GM19324 (cell line): ENCODE data around the gene CHRND.
"Not testable (repeated sequence)": the region's sequence is repeated elsewhere in the genome, so short reads cannot be mapped to it uniquely, and the experiment has no call there.

Source experiments
- ATAC-seq: cut with Tn5 transposase; IDR thresholded peaks from one replicate; pipeline ENCODE4 v1.9.1; 2021; ENCODE audit warnings: mild to moderate bottlenecking, moderate library complexity; ENCODE audit not compliant: unreplicated experiment, low FRiP score

Gene CHRND

DNA sequence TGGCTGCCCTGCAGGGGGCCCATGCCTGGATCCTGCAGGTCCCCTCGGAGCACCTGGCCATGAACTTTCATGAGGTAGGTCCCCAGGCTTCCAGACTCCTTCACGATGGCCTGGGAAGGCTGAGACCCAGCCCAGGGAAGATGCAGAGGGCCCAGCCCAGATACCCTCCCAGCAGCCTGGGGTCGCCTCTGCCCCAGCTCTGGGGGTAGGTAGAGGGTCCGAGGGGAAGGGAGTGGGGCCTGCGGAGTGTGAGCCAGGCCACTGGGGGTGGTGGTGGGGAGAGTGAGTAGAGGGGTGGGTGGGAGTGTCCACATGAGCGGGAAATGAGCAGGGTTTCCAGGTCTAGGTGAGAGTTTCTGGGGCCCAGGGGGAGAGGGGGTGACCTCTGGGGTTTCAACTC, 1.2 kb upstream of the CHRND start:
- no peak for ATAC-seq

DNA sequence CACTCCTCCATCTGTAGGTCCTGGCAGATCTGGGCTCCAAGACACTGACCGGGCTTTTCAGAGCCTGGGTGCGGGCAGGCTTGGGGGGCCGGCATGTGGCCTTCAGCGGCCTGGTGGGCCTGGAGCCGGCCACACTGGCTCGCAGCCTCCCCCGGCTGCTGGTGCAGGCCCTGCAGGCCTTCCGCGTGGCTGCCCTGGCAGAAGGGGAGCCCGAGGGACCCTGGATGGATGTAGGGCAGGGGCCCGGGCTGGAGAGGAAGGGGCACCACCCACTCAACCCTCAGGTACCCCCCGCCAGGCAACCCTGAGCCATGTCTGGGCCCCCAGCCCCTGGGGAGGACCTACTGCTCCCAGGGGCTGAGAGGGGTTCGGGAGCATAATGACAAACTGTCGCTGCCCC, 761 bp upstream of the CHRND start:
- ATAC-seq: no peak

DNA sequence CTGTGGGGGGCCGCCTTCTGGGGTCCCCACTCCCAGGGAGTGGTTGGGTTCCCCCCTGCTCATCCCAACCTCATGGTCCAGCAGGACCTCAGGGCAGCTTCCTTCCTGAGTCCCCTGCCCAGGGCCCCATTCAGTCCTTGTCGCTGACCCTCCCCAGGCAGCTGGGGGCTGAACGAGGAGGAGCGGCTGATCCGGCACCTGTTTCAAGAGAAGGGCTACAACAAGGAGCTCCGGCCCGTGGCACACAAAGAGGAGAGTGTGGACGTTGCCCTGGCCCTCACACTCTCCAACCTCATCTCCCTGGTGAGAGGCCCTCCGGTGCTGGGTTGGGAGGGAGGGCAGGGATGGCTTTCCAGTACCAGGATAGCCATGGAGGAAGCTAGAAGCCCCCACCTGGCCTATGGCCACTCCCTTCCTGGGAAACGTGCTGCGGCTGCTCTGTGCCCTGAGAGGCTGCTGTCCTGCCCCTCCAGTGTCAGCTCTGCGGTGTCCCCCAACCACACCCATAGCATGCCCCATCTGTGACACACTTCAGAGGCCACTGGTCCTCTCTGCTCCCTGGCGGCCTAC, 497 bp downstream of the CHRND start:
- ATAC-seq: no peak

DNA sequence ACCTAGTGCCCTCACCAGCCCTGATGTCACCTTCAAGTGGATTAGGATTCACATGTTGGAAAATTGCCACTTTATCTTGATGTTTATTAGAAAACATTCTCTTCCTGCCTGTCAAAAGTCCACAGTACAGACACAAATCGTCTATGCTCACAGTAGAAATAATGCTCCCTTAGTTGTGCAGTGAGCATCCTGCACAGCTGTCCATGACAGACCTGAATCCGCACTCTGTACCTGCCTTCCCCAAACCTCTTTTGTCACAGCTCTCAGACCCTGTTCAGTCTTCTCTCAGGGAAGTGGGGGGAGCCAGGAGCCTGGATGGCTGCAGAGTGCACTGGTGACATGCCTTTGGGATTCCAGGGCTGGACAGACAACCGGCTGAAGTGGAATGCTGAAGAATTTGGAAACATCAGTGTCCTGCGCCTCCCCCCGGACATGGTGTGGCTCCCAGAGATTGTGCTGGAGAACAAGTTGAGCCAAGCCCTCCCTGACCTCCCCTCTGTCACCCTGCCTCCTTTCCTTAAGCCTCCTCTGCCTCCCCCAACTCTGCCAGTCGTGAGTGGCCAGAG, 2.0 kb downstream of the CHRND start:
- ATAC-seq: no peak

DNA sequence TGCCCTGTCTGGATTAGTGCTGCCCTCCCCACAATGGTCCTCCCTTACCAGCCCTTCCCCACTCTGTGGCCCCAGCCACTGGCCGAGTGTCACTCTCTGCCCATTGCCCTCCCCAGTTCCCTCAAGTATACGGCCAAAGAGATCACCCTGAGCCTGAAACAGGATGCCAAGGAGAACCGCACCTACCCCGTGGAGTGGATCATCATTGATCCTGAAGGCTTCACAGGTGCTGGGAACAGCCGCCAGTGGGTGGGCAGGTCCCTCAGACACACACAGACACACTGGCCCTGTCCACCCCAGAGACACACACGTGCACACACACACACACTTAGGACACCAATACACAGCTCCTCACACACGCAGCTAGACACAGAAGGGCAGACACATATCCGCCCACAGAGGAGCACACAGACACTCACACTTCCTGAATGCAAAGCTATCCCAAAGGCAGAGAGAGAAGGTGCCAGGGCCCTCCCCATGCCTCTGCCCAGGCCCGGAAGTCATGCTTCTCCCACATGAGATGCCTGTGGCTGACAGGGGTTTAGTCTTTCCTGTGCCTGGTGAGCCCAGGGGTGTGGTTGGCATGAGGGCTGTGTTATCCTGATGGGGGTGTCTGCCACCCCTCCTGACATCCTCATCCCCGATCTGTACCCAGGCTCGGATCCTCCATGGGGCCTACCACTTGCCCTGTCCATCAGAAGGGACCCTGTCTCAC, 2.9 kb downstream of the CHRND start:
- no peak for ATAC-seq

DNA sequence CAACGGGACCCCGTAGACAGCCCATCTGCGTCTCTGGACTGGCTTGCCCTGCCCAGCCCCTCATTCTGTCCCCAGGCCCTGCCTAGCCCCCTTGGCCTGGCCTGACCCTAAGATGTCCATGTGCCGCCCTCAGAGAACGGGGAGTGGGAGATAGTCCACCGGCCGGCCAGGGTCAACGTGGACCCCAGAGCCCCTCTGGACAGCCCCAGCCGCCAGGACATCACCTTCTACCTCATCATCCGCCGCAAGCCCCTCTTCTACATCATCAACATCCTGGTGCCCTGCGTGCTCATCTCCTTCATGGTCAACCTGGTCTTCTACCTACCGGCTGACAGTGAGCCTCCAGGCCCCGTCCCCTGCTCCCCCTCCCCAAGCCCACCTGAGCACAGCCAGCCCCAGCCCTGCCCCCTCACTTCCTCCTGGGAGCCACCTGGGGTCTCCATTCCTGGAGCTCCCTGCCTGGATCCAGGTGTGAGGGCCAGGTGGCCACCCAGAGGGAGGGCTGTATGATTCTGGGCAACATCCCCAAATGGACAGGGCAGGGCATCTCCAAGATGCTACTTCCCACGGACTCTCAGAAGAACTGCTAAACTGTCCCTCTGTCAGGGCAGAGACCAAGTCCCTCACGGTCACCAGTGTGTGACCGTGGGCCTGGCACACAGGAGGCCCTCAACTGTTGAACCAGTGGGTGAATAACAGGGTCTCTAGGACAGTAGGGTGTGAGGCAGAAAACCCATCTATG, 4.0 kb downstream of the CHRND start:
- no peak for ATAC-seq

DNA sequence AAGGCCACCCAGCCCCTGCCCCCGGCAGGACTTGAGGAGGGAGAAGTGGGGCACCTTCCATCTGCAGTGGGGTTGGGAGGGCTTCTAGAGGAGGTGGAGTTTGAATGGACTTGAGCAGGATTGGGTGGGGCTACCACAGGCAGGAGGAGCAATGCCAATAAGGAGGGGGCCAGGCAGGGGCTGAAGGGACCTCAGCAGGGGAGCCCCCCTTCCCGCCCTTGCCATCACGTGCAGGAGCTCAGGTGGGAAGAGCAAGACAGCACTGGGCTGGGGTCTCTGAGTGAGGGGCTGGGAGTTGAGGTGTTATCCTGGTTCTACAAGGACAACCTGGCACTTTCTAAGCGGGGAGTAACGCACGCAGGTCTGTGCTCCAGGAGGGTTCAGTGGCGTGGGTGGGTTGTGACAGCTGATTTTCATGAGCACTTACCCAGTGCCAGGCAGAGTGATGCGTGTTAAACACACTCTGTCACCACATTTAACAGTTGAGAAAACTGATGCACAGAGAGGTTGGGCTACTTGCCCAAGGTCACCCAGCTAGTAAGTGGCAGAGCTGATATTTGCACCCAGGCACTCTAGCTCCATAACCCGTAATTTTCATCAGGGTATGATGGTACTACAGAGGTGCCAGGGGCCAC, 4.8 kb downstream of the CHRND start:
- ATAC-seq: no peak

DNA sequence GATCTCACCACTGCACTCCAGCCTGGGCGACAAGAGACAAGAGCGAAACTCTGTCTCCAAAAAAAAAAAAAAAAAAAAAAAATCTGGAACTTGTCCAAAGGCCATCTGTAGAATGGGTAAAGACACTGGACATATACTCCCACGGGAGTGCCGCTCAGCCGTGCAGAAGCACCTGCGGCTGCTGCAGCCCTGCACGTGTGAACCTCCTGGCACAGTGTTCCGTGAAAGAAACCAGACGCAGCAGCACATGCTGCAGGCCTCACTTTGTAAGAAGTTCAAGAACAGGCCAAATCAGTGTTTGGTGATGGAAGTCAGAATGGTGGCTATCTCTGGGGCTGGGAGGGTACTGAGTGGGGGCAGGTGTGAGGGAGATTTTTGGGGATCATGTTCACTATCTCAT, 6.5 kb downstream of the CHRND start:
- no peak for ATAC-seq

DNA sequence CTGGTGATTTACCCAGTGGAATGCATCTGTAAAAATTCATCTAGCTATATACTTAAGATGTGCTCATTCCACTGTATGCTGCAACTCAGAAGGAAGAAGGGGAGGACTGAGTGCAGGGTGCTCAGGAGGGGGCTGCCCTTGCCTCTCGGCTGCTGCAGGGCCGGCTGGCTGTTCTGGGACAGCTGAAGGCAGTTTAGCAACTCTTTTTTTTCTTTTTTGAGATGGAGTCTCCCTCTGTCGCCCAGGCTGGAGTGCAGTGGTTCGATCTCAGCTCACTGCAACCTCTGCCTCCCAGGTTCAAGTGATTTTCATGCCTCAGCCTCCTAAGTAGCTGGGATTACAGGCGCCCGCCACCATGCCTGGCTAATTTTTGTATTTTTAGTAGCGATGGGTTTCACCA, 6.9 kb downstream of the CHRND start:
- ATAC-seq: not testable (repeated sequence)

DNA sequence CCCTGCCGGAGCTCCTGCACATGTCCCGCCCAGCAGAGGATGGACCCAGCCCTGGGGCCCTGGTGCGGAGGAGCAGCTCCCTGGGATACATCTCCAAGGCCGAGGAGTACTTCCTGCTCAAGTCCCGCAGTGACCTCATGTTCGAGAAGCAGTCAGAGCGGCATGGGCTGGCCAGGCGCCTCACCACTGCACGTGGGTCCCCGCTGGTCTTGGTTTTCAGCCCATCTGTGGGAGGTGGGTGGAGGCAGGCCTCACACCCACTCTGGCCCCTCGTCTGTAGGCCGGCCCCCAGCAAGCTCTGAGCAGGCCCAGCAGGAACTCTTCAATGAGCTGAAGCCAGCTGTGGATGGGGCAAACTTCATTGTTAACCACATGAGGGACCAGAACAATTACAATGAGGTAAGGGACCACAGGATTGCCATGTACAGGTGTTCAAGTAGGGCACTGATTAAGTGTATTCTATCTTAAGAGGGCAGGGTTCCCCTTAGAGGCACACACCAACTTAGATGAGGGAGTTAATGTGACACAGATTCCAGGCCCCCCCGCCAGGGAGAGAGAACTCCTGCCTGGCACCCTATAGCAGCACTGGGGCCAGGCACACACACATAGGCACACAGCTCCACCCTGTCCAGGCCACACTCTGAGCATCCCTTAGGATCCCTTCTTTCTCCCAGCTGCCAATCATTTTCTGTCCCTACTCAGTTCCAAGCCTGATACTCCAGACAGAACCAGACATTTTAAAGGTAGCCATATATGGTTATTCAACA, 8.2 kb downstream of the CHRND start:
- no peak for ATAC-seq

DNA sequence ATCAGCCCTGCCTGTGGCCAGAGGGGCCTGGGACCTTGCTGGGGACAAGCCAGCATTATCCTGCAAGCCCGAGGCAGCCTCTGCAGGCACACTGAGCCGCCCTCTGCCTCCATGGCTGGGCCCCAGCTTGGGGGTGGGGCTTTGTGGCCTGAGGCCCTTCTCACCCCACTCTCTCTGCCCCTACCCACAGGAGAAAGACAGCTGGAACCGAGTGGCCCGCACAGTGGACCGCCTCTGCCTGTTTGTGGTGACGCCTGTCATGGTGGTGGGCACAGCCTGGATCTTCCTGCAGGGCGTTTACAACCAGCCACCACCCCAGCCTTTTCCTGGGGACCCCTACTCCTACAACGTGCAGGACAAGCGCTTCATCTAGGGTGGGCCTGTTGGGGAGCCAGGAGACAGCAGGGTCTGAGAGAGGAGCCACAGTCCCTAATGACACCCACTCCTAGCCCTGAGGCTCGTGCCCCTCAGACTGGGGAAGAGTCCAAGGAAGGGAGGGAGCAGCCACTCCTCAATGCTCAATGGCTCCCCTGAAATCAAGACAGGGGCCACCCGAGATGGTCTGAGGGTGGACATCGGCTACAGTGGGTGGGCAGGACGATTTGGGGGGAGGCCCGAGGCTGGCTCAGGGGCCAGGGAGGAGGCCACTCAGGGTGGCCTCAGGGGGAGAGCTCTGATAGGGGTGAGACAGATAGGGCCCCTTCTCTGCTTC, 9.1 kb downstream of the CHRND start:
- ATAC-seq: no peak

DNA sequence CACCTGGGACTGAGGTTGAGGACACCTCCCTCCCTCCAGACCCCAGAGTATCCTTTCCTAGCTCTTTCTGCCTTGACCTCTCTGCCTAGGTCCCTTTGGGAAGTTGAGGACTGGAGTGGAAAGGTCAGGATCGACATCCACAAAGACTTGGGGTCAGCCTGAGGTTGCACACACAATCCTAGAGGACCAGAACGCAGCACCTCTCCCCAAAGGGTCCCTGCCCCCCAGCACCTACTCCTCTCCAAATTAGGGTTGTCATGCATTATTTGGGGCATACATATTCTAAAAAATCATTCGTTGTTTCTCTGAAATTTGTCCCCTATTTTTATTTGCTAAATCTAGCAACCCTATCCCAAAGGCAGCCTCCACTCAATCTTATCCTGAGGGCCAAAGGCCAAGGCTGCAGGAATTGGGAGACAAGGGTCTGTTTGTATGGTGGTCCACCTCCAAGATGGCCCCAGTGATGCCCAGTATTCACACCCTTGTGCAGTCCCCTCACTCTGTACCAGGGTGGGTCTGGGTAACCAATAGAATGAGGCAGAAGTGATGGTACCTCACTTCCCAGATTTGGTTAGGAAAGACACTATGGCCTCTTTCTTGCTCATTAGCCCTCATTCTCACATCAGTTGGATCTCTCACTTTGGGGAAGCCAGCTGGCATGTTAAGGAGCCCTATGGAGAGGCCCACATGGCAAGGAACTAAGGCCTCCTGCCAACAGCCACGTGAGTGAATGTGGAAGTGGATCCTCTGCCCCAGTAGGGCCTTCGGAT, 10.0 kb downstream of the CHRND start:
- ATAC-seq: no peak

DNA sequence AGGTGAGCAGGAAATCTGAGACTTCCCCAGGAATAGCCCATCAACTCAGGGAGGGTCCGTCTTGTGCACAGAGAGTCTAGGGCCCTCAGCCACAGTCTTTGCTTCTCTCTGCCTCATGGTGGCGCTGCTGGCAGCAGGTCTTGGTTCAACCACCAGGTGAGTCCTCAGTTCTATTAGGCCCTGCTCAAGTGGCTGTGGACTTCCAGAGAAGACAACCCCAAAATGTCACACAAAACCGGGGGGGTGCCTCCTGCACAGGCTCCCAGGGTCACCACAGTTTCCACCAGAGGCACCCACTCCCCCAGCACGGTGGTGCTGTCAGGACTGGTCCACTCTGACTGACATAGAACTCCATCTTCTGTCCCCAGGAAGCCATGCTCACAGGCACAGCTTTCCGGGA, 11.1 kb downstream of the CHRND start:
- ATAC-seq: no peak

DNA sequence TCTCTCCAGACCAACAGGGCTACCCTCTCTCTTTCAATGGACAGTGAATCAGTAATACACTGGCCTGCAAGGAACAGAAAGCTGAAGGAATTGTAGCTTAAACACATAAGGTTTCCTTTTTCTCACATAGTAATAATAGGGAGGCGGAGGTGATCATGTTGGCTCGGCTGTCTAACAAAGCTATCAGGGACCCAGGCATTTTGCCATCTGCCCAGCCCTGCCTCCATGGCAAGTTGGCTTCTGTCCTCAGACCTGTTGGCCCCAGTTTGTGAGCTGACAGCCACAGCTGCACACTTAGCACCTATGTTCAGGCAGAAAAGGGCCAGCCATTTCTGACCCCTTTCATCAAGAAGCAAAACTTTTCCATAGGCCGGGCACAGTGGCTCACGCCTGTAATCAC, 11.5 kb downstream of the CHRND start:
- ATAC-seq: no peak

DNA sequence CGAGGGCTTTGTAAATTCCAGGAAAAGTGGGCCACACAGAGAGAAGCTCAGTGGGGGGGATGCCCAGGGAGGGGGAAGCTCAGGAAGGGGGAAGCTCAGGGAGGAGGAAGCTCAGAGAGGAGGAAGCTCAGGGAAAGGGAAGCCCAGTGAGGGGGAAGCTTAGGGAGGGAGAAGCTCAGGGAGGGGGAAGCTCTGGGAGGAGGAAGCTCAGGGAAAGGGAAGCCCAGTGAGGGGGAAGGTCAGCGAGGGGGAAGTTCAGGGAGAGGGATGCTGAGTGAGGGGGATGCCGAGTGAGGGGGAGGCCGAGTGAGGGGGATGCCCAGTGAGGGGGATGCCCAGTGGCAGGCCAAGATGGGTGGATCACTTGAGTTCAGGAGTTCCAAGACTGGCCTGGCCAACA, 12.7 kb downstream of the CHRND start:
- ATAC-seq: no peak

DNA sequence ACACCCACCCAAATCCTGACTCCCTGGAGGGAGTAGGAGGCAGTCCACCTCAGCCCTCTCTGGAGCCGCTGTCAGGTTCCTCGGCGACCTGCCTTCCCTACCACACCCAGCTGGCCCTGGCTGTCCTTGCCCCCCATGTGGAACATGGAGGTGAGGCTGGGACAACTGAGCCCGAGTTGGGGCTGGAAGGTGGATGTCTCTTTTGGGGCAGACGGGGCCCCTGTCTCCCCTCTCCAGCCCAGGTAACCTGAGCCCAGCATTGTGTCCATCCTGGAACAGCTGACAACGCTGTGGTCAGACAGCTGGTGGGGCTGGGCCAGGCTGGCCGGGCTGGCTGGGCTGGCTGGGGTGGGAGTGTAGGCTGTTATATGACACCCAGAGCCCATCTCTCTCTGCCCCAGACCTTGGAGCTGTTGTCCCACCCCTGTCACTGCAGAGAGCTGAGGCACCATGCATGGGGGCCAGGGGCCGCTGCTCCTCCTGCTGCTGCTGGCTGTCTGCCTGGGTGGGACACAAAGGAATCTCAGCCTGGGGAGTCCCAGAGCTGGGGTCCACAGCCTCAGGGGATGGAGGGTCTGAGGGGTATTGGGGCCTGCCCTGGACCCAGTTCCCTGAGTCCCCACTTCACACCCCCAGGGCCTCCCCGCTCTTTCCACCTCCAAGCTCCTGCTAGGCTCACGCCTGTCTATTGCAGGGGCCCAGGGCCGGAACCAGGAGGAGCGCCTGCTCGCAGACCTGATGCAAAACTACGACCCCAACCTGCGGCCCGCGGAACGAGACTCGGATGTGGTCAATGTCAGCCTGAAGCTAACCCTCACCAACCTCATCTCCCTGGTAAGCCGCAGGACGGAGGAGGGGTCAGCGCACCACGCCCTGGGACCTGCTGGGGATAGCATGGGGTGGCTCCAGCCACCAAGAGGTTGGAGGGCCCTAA, 13.6 kb downstream of the CHRND start, which contains the start of gene CHRNG:
TSS of gene CHRNG (plus strand) at position 395 of the 934 bp plus-strand sequence. CDS start at position 451, 56 bp downstream.
- no peak for ATAC-seq

DNA sequence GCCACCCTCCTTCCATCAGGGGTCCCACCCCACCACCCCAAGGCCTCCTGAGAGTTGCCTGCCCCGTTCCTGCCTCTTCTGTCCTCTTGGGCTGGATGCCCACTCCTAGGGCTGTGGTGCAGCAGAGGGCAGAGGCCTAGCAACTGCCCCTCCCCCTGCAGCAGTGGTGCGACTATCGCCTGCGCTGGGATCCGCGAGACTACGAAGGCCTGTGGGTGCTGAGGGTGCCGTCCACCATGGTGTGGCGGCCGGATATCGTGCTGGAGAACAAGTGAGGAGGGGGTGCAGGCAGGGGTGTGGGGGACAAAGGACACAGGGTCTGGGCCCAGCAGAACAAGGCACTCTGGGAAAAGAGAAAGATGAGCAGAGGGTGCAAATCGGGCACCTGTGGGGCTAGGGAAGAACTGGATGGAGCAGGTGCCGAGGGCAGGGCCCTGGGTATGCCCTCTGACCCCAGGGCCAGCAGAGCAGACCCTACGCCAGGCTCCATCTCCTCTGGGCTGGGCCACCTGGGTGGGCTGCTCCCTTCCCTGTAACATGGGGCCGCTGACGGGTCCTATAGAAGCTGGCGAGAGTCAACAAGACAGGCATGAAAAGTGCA, 14.6 kb downstream of the CHRND start:
- no peak for ATAC-seq
